Bronchial epithelial cell (primary cell): ENCODE results near the gene TEX13D. TPM values are rescaled to one million over a fixed set of nuclear protein-coding genes. Genes with fewer than 3 reads are reported as not detected.

ENCODE experiments used
- DNase-seq: peaks from one replicate; pipeline ENCODE4 v3.0.0-alpha.2; 2010; ENCODE audit warnings: low read depth
- FAIRE-seq: peaks from 2 replicates; lab custom pipeline; 2011; peaks lifted over from hg19 to GRCh38; lab: Jason Lieb, UNC
- H3K27me3 ChIP-seq: 2 replicates; pipeline ENCODE4 v1.5.1; 2011; ENCODE audit warnings: low read length; ENCODE audit not compliant: control insufficient read depth, insufficient read depth
- H3K36me3 ChIP-seq: 2 replicates; pipeline ENCODE4 v1.5.1; 2011; ENCODE audit warnings: low read length; ENCODE audit not compliant: control insufficient read depth, insufficient read depth
- H3K4me3 ChIP-seq: 2 replicates; pipeline ENCODE4 v1.5.1; 2011; ENCODE audit warnings: mild to moderate bottlenecking, low read depth, low read length, control low read depth
- CTCF ChIP-seq: IDR thresholded peaks from 2 replicates; pipeline ENCODE4 v1.5.1; 2011; ENCODE audit warnings: mild to moderate bottlenecking, moderate library complexity, low read length, control low read depth, inconsistent platforms; ENCODE audit not compliant: insufficient read depth, severe bottlenecking
- total RNA-seq: library from RNA; depleted of rRNA; stranded (reverse); fragments of >200 nt; gene quantifications from 2 replicates; pipeline ENCODE4 v1.2.1, GENCODE V29; 2014

The TEX13D gene
- total RNA-seq, 1 donor from 2014 or later: not detected

DNA sequence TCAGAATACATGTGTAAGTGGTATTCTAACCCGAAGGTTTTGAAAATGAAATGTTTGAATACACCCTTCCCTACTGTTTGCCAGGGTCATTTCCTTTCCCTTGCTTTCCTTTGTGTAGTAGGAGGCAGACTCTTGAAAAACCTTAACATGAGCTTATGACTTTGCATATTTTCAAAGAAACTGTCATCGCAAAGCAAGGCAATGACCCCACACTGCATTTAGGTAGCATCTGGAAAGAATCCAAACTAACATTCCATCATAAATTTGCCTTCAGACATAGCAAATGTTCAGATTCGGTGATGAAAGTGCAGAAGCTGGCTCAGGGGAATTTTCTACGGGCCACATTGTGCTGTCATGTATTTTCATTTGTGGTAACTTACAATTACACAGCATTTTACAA, 46.2 kb downstream of the TEX13D start:
- H3K4me3 ChIP-seq: no peak overlapping the region
- H3K27me3 ChIP-seq: no peaks in the 10 kb centered on the region
- no peaks in the 10 kb centered on the region for H3K36me3 ChIP-seq
- no peak for DNase-seq
- no peak for FAIRE-seq
- TF ChIP-seq CTCF: no peak

- no peaks in the 10 kb centered on the region for H3K36me3 ChIP-seq
- no peak for DNase-seq
- no peak for TF ChIP-seq CTCF
- H3K4me3 ChIP-seq: no peak overlapping the region
- no peak for FAIRE-seq
- no peaks in the 10 kb centered on the region for H3K27me3 ChIP-seq
Measured at GRCh38 chrX:124383354-124383753, 50.9 kb downstream of the TEX13D start.

DNA sequence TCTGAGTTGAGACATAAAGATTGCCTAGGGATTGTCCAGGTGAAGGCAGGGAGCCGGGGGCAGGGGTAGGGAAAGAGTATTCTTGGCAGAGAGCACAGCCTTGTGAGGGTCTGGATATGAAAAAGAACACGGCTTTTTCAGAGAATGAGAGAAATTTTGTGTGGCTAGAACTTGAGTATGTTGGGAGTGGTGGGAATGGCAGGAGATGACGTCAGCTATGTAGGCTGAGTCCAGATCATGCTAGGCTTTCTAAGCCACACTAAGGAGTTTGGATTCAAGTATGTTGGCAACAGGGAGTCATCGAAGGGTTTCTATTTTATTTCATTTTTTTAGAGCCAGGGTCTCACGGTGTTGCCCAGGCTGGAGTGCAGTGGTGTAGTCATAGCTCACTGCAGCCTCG, 53.9 kb downstream of the TEX13D start:
- DNase-seq: no peak
- H3K36me3 ChIP-seq: no peaks in the 10 kb centered on the region
- H3K27me3 ChIP-seq: no peaks in the 10 kb centered on the region
- no peak for FAIRE-seq
- TF ChIP-seq CTCF: no peak
- no peak overlapping the region for H3K4me3 ChIP-seq

Other genes with a start within 250 kb of the TEX13D start
- not detected in 2 replicates for gene SH2D1A, start 13.9 kb downstream of the TEX13D start, total RNA-seq